ENCODE measurements around the gene GPR101.

Gene GPR101

DNA sequence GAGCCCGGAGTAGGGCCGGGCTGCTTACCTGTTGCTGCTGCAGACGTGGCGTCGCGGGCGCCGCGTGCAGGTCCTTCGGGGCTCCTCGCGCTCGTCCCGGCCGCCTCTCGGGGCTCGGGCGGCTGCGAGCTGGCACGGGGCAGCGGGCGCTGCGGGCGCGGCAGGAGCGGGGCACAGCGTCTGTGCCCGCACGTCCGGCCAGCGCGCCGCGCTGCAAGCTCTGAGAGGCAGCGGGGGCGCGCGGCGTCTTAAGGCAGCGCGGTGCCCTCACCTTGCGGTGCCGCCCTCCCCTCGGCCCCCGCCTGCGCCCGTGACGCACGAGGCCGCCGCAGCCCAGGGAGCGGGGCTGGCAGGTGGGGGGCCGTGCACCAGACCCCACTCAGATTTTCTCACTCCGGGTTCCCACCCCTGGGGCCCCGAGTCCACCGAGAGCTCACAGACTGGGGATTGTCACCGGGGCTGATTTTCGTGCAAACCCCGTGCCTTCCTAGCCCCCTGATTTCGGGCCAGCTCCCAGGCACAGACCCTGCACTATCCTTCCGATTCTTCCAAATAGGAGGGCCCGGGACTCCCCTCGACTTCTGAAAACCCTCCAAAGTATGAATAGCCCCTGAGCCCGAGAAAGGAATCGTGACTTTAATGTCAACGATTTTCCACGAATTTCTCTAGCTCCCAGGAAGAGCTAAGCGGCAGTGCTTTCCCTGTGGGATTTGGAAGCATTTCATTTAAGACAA is at the start of gene GPR101:
Gene GPR101 (minus strand): TSS at position 222 of the 734 bp plus-strand sequence. CDS start 2,321 bp downstream, outside the sequence.
- peak; percentile 17 for DNase-seq (ENCODE audit: low spot score)

DNA sequence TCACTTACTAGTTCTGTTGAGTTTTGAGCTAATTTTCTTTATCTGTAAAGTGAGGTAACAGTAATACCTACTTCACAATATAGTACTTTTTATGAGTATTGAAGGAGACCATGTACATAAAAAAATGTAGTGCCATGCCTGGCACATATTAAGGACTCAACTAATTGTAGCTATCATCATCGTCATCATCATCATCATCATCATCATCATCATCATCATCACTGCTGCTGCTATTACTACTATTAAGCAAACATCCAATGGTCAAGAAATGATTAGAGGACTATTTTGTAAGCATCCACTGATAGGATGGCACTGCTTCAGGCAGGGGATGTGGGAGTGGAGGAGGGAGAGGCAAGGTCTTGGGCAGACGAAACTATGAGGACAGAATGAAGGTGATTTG is 47.4 kb upstream of the GPR101 start:
- DNase-seq (ENCODE audit: low spot score) = no peak

GRCh38 chrX:137072396-137072795 is 38.6 kb upstream of the GPR101 start:
- DNase-seq (ENCODE audit: low spot score) = no peak

DNA sequence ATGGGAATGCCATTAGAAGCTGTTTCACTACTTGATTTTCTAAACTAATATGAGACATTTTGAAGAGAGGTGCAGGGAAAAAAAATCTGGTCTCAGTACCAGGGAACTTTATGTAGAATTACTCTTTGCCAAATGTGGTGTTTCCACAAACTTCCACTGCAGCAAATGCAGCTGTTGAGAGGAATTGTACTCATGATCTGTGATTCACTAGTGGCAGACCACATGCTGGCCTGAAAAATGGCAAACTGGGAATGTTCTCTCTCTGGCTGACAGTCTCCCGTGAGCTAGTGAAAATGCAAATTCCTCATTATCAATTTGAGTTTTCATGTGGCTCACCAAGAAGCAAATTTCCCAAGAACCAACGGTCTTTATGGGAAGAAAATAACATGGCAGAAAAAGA is 37.8 kb upstream of the GPR101 start:
- no peak for DNase-seq (ENCODE audit: low spot score)

DNA sequence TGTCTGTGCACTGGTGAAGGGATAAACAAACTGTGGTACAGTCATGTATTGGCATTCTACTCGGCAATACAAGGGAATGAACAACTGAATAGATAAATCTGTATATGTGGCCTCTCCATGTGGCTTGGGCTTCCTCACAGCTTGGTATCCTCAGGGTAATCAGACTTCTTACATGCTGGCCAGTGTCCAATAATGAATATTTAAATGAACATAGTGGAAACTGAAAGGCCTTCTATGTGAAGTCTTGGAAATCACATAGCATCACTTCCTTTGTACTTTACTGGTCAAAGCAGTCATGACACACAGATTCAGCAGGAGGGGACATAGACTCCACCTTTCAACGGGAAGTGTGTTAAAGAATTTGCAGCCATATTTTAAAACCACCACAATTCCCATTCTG is 33.4 kb upstream of the GPR101 start:
- DNase-seq (ENCODE audit: low spot score) = no peak

DNA sequence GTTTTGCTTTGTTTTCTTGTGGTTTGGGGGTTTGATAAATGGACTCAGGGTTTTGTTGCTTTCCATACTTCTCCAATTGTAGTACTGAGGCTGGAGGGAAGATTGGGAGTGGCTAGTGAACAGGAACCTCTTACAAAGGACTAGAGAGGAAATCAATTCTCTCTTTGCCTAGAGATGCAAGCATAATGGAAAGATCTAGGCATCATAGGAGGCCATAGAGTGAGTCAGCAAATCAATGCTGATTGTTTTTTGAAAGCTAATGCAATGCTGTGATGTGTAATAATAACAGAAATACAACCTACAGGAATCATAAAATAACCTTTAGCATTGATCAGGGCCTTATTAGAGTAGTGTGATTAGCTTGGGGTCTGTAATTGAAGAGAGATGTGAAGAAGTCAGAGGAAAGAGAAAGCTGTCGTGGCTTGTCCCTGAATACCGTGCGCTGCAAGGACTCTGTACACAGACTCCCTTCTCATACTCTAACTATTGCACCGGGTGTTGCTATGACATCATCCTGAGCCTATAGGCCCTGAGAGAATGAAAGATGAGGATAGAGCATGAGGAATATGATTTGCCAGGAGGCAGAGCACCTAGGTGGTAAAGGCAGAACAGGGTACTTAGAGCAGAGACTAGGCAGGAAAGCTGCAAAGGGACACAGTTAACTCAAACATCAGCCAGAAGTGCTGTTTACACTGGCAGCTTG is 29.3 kb upstream of the GPR101 start:
- no peak for DNase-seq (ENCODE audit: low spot score)

DNA sequence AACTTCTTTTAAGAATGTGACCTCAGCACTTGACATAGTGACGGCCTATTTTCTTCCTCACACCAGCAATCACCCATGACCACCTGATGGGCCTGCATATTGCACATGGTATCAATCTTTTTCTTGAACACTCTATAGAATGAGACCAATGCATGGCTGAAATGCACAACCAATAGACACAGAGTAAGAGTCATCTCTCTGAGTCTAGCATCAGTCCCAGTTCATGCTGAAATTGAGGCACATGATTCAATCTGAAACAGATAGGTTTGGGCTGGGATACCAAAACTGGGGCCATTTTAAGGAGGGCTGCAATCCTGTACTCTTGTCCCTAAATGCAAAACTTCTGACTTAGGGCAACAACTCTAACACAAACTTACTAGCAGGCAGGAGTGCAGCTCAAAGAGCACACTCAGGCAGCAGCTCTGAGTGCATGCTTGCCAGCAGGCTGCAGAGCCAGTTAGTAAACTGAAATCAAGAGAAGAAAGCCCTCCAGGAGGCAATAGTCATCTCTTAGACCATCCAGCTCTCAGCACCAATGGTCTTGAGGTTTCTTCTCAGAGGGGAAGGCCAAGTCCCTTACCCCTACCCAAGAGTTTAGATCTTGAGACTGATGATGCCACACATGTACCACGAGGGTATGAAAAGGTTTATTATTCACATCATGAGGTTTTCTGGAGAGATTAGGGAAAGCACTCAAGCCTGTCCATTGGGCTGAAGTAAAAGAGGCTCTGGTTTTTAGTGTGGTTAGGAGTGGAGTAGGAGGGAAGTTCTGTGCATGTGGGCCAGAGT is 24.7 kb upstream of the GPR101 start:
- DNase-seq (ENCODE audit: low spot score) = no peak

DNA sequence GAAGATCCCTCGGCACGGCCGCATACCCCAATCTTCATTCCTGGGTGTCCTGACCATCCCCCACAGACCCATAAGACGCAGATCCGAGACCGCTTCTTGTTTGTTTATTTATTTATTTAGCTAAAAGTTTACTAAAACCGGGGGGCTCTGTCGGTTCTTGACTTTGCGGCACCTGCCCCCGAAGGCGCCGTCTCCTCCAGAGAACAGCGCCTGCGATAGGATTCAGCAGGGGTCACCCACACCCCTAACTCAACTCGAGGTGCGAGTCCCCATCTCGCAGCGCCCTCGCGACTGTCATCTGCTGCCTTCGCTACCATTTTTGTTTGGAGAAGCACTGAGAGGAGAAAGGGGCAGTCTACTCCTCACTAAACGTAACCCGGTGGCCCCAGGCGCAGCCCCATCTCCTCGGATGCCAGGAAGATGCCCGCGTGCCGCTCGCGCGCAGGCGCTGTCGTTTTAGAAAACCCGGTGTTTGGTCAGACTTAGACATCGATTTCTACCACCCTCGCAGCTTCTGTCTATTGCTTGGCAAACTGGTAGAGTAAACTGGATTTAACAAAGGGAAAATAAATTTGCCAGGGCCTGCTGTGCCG is 18.9 kb upstream of the GPR101 start:
- DNase-seq (ENCODE audit: low spot score) = peak; percentile 29

DNA sequence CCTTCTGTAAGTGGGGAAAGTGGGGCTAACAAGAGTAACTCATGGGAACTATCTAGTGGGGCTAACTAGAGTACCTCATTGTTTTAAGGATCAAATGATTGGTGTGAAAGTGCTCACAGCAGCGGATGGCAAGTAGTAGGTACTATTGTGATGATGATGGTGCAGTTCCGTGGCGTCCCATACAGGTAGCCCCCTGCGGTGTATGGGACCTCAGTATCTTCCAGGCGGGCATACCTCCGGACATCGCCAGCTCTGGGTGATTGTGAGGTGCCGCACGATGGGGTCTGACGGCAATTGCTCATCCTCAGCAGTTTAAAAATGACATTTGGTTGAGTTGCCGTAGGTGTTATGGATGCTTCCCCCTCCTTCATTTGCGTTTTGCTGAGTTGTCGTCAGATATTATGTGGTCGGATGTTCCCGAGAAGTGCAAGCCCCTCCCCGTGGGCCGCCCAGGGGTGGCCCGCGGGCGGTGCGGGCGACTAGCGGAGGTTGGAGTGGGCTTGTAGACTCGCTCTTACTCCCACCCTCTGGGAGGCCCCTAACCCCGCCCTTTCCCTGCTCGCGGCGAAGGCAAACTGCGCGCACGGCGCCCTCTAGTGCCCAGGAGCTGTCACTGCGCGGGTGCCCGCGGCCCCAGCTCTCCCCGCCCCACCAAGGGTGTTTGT is 18.3 kb upstream of the GPR101 start:
- DNase-seq (ENCODE audit: low spot score) = peak; percentile 77

GRCh38 chrX:137044893-137045292 is 11.1 kb upstream of the GPR101 start:
- DNase-seq (ENCODE audit: low spot score) = no peak

GRCh38 chrX:137043736-137044135 is 9.9 kb upstream of the GPR101 start:
- no peak for DNase-seq (ENCODE audit: low spot score)

GRCh38 chrX:137041329-137041728 is 7.5 kb upstream of the GPR101 start:
- DNase-seq (ENCODE audit: low spot score) = no peak

GRCh38 chrX:137040113-137040794 is 6.5 kb upstream of the GPR101 start:
- DNase-seq (ENCODE audit: low spot score) = no peak

DNA sequence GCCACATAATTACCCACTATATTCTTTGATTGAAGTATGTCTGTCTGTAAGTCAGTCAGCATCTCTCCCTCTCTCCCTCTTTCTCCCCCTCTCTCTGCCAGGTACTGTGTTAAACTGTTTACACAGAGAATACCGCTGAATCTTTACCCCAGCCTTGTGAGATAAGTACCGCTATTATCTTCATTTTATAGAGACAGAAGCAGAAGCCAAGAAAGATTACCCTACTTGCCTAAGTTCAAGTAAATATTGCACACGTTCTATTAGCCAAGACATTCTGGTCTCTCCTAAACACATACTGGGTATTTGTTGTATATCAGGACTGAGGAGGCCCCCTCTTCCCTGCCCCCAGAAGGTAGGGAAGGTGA is 695 bp upstream of the GPR101 start:
- no peak for DNase-seq (ENCODE audit: low spot score)

- DNase-seq (ENCODE audit: low spot score) = no peak
Measured at GRCh38 chrX:137032841-137033773, 688 bp downstream of the GPR101 start.

GRCh38 chrX:137032341-137032694 is 1.5 kb downstream of the GPR101 start:
- no peak for DNase-seq (ENCODE audit: low spot score)

- peak; percentile 38 for DNase-seq (ENCODE audit: low spot score)
Measured at GRCh38 chrX:137031517-137032340, 2.1 kb downstream of the GPR101 start.

DNA sequence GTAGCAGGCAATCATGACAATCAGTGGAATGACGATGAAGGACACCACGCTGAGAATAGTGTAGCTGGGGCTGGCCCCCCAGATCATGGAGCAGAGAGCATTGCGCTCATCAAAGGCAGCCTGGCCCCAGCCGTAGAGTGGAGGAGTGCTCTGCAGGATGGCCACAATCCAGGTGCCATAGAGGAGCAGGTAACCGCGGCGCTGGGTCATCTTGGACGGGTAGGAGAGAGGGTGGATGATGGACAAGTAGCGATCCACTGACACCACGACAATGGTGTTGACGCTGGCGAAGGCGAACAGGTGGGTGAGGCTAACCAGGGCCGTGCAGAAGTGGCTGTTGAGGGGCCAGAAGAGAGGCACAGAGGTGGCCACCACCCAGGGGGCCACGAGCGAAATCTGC is 2.8 kb downstream of the GPR101 start:
- no peak for DNase-seq (ENCODE audit: low spot score)

- no peak for DNase-seq (ENCODE audit: low spot score)
Measured at GRCh38 chrX:137028699-137029098, 5.1 kb downstream of the GPR101 start.

Data from iPS-NIHi11 (cell line).